HFFc6 (cell line): ENCODE results near the gene HSF5. TPM values are rescaled to one million over a fixed set of nuclear protein-coding genes. Genes with fewer than 3 reads are reported as not detected.

Experiments
- DNase-seq: peaks from one replicate; pipeline ENCODE4 v3.0.0-alpha.2; 2018
- H3K27ac Mint-ChIP-seq: 2 replicates; pipeline ENCODE4 v1.8.0; 2020; ENCODE audit warnings: mild to moderate bottlenecking, mixed read lengths
- H3K27me3 Mint-ChIP-seq: 2 replicates; pipeline ENCODE4 v1.8.0; 2021; ENCODE audit warnings: mild to moderate bottlenecking, moderate library complexity, mixed read lengths; ENCODE audit not compliant: insufficient read depth
- H3K36me3 Mint-ChIP-seq: 2 replicates; pipeline ENCODE4 v1.8.0; 2021; ENCODE audit warnings: low read depth, mixed read lengths
- H3K4me1 Mint-ChIP-seq: 2 replicates; pipeline ENCODE4 v1.8.0; 2020; ENCODE audit warnings: low read depth, mixed read lengths
- H3K4me3 Mint-ChIP-seq: 2 replicates; pipeline ENCODE4 v1.8.0; 2020; ENCODE audit warnings: mild to moderate bottlenecking, moderate library complexity, mixed read lengths
- H3K9me3 Mint-ChIP-seq: 2 replicates; pipeline ENCODE4 v1.8.0; 2020; ENCODE audit warnings: mild to moderate bottlenecking, mixed read lengths
- total RNA-seq, 6 experiments: library from RNA; stranded (reverse); fragmentation: NEBNext Ultra II Directional; extraction: Animal tissue kit (Norgen Biotek cat#: 25700); gene quantifications; 2 replicates in 1 of 6; 3 replicates in 5 of 6; pipeline ENCODE4 v1.2.3, GENCODE V29; 2021
- TF ChIP-seq, protein P1 (sequence below): fragments of 200-600 bp; sonication (generic); IDR thresholded peaks from 2 replicates; pipeline ENCODE4 v1.5.0; 2021; ENCODE audit warnings: antibody characterized with exemption, mild to moderate bottlenecking

HSF5 gene
- total RNA-seq, 6 experiments from 2014 or later = not detected

DNA sequence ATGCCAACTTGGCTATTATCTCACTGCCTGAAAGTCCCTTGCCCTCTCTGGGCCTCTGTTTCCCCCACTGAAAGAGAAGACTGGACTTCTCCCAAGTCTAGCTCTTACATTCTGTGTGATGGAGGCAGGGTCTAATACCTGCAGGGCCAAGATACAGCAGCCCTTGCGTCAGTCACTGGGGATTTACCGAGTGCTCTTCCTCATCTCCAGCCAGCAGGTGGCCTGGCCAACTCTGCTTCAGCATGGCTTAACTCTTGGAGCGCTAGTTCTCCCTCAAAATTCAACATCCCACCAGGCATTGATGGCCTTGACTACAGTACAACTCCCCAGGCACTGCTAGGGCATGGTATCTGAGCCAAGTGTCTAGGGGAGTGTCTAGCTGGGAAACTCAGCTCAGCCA is 46.1 kb upstream of the HSF5 start:
- no peak for DNase-seq
- Mint-ChIP-seq H3K27ac (no peak overlapping the region), H3K4me1 (peaks cover 17% of the 10 kb centered on the region), H3K27me3 (peaks cover 28% of the 10 kb centered on the region), H3K4me3 (no peak overlapping the region), H3K9me3 (no peaks in the 10 kb centered on the region), H3K36me3 (no peaks in the 10 kb centered on the region)
- TF ChIP-seq, protein P1, sequence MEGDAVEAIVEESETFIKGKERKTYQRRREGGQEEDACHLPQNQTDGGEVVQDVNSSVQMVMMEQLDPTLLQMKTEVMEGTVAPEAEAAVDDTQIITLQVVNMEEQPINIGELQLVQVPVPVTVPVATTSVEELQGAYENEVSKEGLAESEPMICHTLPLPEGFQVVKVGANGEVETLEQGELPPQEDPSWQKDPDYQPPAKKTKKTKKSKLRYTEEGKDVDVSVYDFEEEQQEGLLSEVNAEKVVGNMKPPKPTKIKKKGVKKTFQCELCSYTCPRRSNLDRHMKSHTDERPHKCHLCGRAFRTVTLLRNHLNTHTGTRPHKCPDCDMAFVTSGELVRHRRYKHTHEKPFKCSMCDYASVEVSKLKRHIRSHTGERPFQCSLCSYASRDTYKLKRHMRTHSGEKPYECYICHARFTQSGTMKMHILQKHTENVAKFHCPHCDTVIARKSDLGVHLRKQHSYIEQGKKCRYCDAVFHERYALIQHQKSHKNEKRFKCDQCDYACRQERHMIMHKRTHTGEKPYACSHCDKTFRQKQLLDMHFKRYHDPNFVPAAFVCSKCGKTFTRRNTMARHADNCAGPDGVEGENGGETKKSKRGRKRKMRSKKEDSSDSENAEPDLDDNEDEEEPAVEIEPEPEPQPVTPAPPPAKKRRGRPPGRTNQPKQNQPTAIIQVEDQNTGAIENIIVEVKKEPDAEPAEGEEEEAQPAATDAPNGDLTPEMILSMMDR = peak; percentile 34

DNA sequence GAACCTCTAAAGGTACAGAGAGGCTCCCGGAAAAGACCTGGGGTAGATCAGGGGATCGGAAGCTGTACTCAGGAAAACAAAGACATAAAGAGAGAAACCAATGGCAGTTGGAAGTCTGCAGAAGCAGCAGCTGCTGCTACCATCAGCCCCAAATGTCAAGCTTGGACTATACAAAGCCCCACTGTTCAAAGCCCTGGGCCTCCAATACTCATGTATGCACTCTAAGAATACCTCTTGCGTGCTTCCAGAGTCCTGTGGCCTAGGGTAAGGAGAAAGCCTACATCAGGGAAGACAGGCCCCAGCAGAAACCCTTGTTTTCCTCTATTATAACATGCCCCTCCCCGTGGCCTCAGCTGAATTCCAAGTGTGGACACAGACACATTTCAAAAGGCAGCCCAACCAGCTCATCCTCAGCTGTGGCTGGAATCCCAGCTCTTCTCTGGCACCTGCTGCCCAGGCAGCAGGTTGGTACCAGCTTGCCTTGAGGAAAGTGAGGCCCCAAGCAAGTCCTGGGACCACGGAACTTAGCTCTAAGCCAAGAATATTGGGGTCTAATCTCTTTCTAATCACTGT is 45.5 kb upstream of the HSF5 start:
- no peaks in the 10 kb centered on the region for H3K36me3 Mint-ChIP-seq
- TF ChIP-seq, protein P1 = no peak
- no peak for DNase-seq
- peaks cover 29% of the 10 kb centered on the region for H3K27me3 Mint-ChIP-seq
- no peak overlapping the region for H3K27ac Mint-ChIP-seq
- H3K9me3 Mint-ChIP-seq = no peaks in the 10 kb centered on the region
- no peak overlapping the region for H3K4me3 Mint-ChIP-seq
- H3K4me1 Mint-ChIP-seq = peaks cover 17% of the 10 kb centered on the region

DNA sequence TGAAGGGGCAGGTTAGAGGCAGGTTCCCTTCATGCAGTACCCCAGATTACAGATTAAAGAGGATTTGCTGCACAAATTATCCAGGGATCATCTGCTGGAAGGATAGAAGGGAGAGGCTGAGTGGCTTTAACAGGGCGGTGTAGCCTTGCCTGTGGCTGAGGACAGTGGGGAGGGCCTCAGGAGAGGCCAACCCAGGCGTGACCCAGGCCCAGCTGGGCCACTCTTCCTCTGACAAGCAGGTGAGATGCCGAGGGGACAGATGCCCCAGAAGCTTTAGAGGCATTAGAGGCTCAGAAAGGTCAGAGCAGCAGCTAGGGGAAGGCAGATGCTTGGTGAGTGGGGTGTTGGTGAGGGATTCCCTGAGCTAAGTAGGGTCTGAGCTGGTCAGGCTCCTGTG is 44.3 kb upstream of the HSF5 start:
- Mint-ChIP-seq H3K27ac (no peak overlapping the region), H3K4me1 (peaks cover 17% of the 10 kb centered on the region), H3K9me3 (no peaks in the 10 kb centered on the region), H3K4me3 (no peak overlapping the region), H3K27me3 (peaks cover 31% of the 10 kb centered on the region), H3K36me3 (no peaks in the 10 kb centered on the region)
- TF ChIP-seq, protein P1 = no peak
- no peak for DNase-seq

DNA sequence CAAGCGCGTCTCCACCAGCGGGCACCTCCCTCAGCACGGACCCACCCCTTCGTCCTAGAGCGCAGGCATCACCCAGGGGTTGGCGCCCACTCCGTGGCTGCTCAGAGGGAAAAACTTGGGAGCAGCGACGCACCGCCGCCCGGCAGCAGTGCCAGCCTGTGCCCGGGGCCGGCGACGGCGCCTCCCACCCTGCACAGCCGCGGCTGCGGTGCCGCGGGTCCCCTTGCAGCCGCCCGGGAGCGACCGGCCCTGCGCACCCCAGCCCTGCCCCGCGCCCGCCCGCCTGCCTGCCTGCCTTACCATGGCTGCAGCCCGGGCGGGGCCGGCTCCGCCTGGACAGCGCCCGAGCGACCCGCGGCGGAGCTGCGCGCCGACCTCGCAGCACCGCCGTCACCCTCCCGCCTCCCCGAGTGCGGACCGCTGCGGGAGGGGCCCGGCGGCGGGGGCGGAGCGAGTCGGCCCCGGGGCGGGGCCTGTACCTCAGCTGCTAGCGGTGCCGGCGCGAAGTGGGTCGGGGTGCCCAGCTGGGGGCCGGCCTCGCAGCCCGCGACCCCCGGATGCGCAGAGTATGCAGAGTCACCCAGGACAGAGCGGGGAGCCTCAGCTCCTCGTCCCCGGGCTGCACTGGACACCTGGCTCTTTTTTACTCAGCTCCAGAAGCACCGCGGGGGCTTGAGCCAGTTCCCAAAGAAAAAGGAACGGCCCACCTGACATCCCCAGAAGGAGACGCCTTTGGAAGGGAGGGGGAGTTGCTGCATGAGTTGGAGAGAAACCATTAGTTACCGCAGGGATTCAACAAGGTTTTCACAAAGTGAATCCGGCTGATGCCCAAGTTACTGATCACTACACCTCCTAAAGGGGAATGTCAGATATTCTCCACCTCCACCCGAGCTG is 43.7 kb upstream of the HSF5 start:
- no peaks in the 10 kb centered on the region for H3K36me3 Mint-ChIP-seq

DNA sequence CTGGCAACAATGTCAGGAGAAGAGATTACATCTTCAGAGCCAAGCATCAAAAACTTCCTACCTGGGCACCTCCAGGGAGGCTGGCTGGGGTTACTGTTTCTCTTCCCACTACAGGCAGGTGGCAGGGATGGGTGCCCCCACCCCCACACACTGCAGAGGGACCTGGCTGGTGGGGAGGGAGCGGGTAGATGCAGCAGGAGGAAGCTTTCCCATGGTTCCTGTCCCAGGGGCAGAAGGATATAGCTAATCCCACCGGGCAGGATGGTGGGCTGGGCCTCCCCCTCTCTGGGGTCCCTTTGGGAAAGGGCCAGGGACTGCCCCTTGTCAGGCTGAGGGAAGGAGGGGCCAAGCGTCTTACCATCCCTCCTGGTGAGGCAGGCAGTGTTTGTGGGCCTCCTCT is 42.9 kb upstream of the HSF5 start:
- no peak for DNase-seq
- Mint-ChIP-seq H3K4me1 (peaks cover 17% of the 10 kb centered on the region), H3K27me3 (peaks cover 23% of the 10 kb centered on the region), H3K27ac (no peak overlapping the region), H3K9me3 (no peaks in the 10 kb centered on the region), H3K4me3 (no peak overlapping the region), H3K36me3 (no peaks in the 10 kb centered on the region)
- TF ChIP-seq, protein P1 = no peak

More for the DNA sequence above, 43.7 kb upstream of the HSF5 start:
- TF ChIP-seq, protein P1 = no peak
- Mint-ChIP-seq H3K4me3 (peak overlapping the region; percentile 40; the same call in 1 of the 2 replicates), H3K4me1 (peaks cover 17% of the 10 kb centered on the region), H3K9me3 (no peaks in the 10 kb centered on the region), H3K27ac (no peak overlapping the region), H3K27me3 (peaks cover 28% of the 10 kb centered on the region)
- DNase-seq = no peak
